Vagina (tissue), 2 donors: Measurements from ENCODE around the gene PRDM15. TPM values are rescaled to one million over a fixed set of nuclear protein-coding genes. Genes with fewer than 3 reads are reported as not detected.

Experiments used
- DNase-seq, 2 donors: peaks; one replicate each; pipeline ENCODE4 v3.0.0-alpha.2; 2017; ENCODE audit errors: extremely low spot score in 2 of 2
- H3K27ac ChIP-seq: fragments of 200-600 bp; sonication (generic); one replicate; pipeline ENCODE4 v1.5.1; 2019
- H3K27me3 ChIP-seq: fragments of 200-600 bp; sonication (generic); one replicate; pipeline ENCODE4 v1.5.1; 2019
- H3K36me3 ChIP-seq, 2 donors: fragments of 200-600 bp; sonication (generic); one replicate each; pipeline ENCODE4 v1.5.1; 2017 to 2019
- H3K4me1 ChIP-seq: fragments of 200-600 bp; sonication (generic); one replicate; pipeline ENCODE4 v1.5.1; 2019
- H3K4me3 ChIP-seq, 2 donors: fragments of 200-600 bp; sonication (generic); 1 replicate in 1 of 2; 2 replicates in 1 of 2; pipeline ENCODE4 v1.5.1; 2016 to 2019
- H3K9me3 ChIP-seq: fragments of 200-600 bp; sonication (generic); one replicate; pipeline ENCODE4 v1.5.1; 2019
- CTCF ChIP-seq, 3 experiments: fragments of 450-650 bp in 2 of 3; fragments of 200-600 bp in 1 of 3; sonication (generic) in 1 of 3; IDR thresholded peaks; one replicate each; pipeline ENCODE4 v1.5.1; 2017 to 2019; ENCODE audit warnings: antibody characterized with exemption in 3 of 3, mild to moderate bottlenecking in 2 of 3, moderate library complexity in 2 of 3
- POLR2A ChIP-seq, 2 donors: fragments of 450-650 bp; IDR thresholded peaks; one replicate each; pipeline ENCODE4 v1.6.1; 2017; ENCODE audit warnings: antibody characterized with exemption in 2 of 2, mild to moderate bottlenecking in 2 of 2, moderate library complexity in 2 of 2
- POLR2AphosphoS5 ChIP-seq, 2 donors: sonication (generic); formaldehyde crosslinking; IDR thresholded peaks; one replicate each; pipeline ENCODE4 v1.9.0; 2017; ENCODE audit warnings: antibody characterized with exemption in 2 of 2, mild to moderate bottlenecking in 2 of 2, low read depth in 1 of 2; ENCODE audit not compliant: insufficient read depth in 1 of 2
- intact Hi-C: fragments of 100-400 bp; cut with DNase I; formaldehyde crosslinking; loops from one replicate; pipeline ENCODE4 v1.15.1; 2023
- total RNA-seq: library from RNA; depleted of rRNA; stranded (reverse); fragments of >200 nt; gene quantifications from one replicate; pipeline ENCODE4 v1.2.3, GENCODE V29; 2016

PRDM15 gene
- total RNA-seq, 1 donor from 2014 or later: 31.2 TPM

GRCh38 chr21:41926117-41926806, 47.1 kb upstream of the PRDM15 start:
- Histone ChIP-seq H3K4me1 (peaks cover 50% of the 10 kb centered on the region), H3K27me3 (no peaks in the 10 kb centered on the region), H3K9me3 (no peaks in the 10 kb centered on the region), H3K36me3 (no peaks in the 10 kb centered on the region), H3K27ac (peak overlapping the region; percentile 86), H3K4me3 (peak overlapping the region; percentile 34 to 37)
- no peak for TF ChIP-seq POLR2A (IDR thresholded peaks at IDR 0.05)
- TF ChIP-seq POLR2AphosphoS5 (IDR thresholded peaks at IDR 0.05; ENCODE audit: insufficient read depth in 1 of 2, low read depth in 1 of 2): peak; percentile 10 to 65
- intact Hi-C loops: no loop called here
- DNase-seq: no peak

- peak overlapping the region in 1 of 2 donors; percentile 34 for H3K4me3 ChIP-seq
These were observed 46.6 kb upstream of the PRDM15 start for GRCh38 chr21:41925767-41926116.

GRCh38 chr21:41924368-41924754, 45.2 kb upstream of the PRDM15 start:
- peaks cover 44% of the 10 kb centered on the region for H3K4me1 ChIP-seq
- intact Hi-C loops: no loop called here

More at GRCh38 chr21:41925767-41926116, 46.6 kb upstream of the PRDM15 start:
- Histone ChIP-seq H3K27ac (peak overlapping the region; percentile 86), H3K4me1 (peaks cover 50% of the 10 kb centered on the region), H3K36me3 (no peaks in the 10 kb centered on the region), H3K9me3 (no peaks in the 10 kb centered on the region), H3K27me3 (no peaks in the 10 kb centered on the region)
- TF ChIP-seq CTCF (IDR thresholded peaks at IDR 0.05) (no peak), POLR2A (IDR thresholded peaks at IDR 0.05) (no peak), POLR2AphosphoS5 (IDR thresholded peaks at IDR 0.05; ENCODE audit: insufficient read depth in 1 of 2, low read depth in 1 of 2) (no peak)
- intact Hi-C loops: no loop called here
- DNase-seq: no peak

GRCh38 chr21:41923631-41924367, 44.7 kb upstream of the PRDM15 start:
- TF ChIP-seq POLR2A (IDR thresholded peaks at IDR 0.05) (no peak), POLR2AphosphoS5 (IDR thresholded peaks at IDR 0.05; ENCODE audit: insufficient read depth in 1 of 2, low read depth in 1 of 2) (no peak), CTCF (IDR thresholded peaks at IDR 0.05) (no peak)
- peak overlapping the region; percentile 36 for H3K27ac ChIP-seq
- intact Hi-C loops: no loop called here
- peaks cover 38% of the 10 kb centered on the region for H3K4me1 ChIP-seq
- H3K9me3 ChIP-seq: no peaks in the 10 kb centered on the region
- no peaks in the 10 kb centered on the region for H3K27me3 ChIP-seq
- H3K36me3 ChIP-seq: no peaks in the 10 kb centered on the region
- H3K4me3 ChIP-seq: no peak overlapping the region
- DNase-seq: no peak

More at GRCh38 chr21:41924368-41924754, 45.2 kb upstream of the PRDM15 start:
- H3K36me3 ChIP-seq: no peaks in the 10 kb centered on the region
- H3K4me3 ChIP-seq: no peak overlapping the region
- TF ChIP-seq POLR2AphosphoS5 (IDR thresholded peaks at IDR 0.05; ENCODE audit: insufficient read depth in 1 of 2, low read depth in 1 of 2) (no peak), CTCF (IDR thresholded peaks at IDR 0.05) (no peak), POLR2A (IDR thresholded peaks at IDR 0.05) (no peak)
- no peak for DNase-seq
- no peak overlapping the region for H3K27ac ChIP-seq
- no peaks in the 10 kb centered on the region for H3K9me3 ChIP-seq
- no peaks in the 10 kb centered on the region for H3K27me3 ChIP-seq

- H3K4me3 ChIP-seq: no peak overlapping the region
- peaks cover 32% of the 10 kb centered on the region for H3K4me1 ChIP-seq
- no peaks in the 10 kb centered on the region for H3K9me3 ChIP-seq
- intact Hi-C loops: no loop called here
- DNase-seq: no peak
- TF ChIP-seq POLR2AphosphoS5 (IDR thresholded peaks at IDR 0.05; ENCODE audit: insufficient read depth in 1 of 2, low read depth in 1 of 2): no peak
- TF ChIP-seq CTCF (IDR thresholded peaks at IDR 0.05): no peak
- TF ChIP-seq POLR2A (IDR thresholded peaks at IDR 0.05): no peak
- H3K36me3 ChIP-seq: no peaks in the 10 kb centered on the region
- H3K27ac ChIP-seq: no peak overlapping the region
- no peaks in the 10 kb centered on the region for H3K27me3 ChIP-seq
These were observed 44.0 kb upstream of the PRDM15 start for GRCh38 chr21:41923186-41923585.
